Prostate gland (tissue), 2 donors: ENCODE data around the gene DCST2. TPM values are rescaled to one million over a fixed set of nuclear protein-coding genes. Genes with fewer than 3 reads are reported as not detected.
A peak's percentile ranks its signal among the peaks of the same experiment; 100 is the strongest.

Source experiments
- DNase-seq: peaks from one replicate; pipeline ENCODE4 v3.0.0-alpha.2; 2019; ENCODE audit warnings: low spot score
- H3K27ac ChIP-seq, 2 donors: fragments of 200-600 bp; sonication (generic); 2 replicates each; pipeline ENCODE4 v1.5.1; 2017 to 2019
- H3K27me3 ChIP-seq: fragments of 200-600 bp; sonication (generic); replicated peaks from 2 replicates; pipeline ENCODE4 v1.5.1; 2019; ENCODE audit not compliant: insufficient read depth
- H3K36me3 ChIP-seq, 2 donors: fragments of 200-600 bp; sonication (generic); 1 replicate in 1 of 2; 2 replicates in 1 of 2; pipeline versions ENCODE4 v1.5.1 to v1.8.1; 2017 to 2019
- H3K4me1 ChIP-seq: fragments of 200-600 bp; sonication (generic); replicated peaks from 2 replicates; pipeline ENCODE4 v1.5.1; 2019
- H3K4me3 ChIP-seq, 2 donors: fragments of 200-600 bp; sonication (generic); 2 replicates each; pipeline ENCODE4 v1.5.1; 2017 to 2019
- H3K9me3 ChIP-seq: fragments of 200-600 bp; sonication (generic); 2 replicates; pipeline ENCODE4 v1.5.1; 2017
- POLR2A ChIP-seq: fragments of 450-650 bp; IDR thresholded peaks from one replicate; pipeline ENCODE4 v1.6.1; 2016; ENCODE audit warnings: antibody characterized with exemption, mild to moderate bottlenecking
- POLR2AphosphoS5 ChIP-seq: sonication (generic); formaldehyde crosslinking; IDR thresholded peaks from one replicate; pipeline ENCODE4 v1.6.1; 2017; ENCODE audit warnings: antibody characterized with exemption
- WGBS: methylation state at CpG from one replicate; pipeline ENCODE4 v1.1.5; 2018; 5-methylcytosine and 5-hydroxymethylcytosine counted together
- intact Hi-C: fragments of 100-400 bp; cut with DNase I; formaldehyde crosslinking; loops from one replicate; pipeline ENCODE4 v1.14.2; 2022
- total RNA-seq, 2 donors: library from RNA; depleted of rRNA; stranded (reverse); fragments of >200 nt; gene quantifications; one replicate each; pipeline ENCODE4 v1.1.0, GENCODE V29; 2016
- TF ChIP-seq, protein P1 (sequence below), 4 experiments: fragments of 200-600 bp in 2 of 4; fragments of 450-650 bp in 2 of 4; sonication (generic) in 2 of 4; IDR thresholded peaks; 1 replicate in 3 of 4; 2 replicates in 1 of 4; pipeline ENCODE4 v1.5.1; 2016 to 2019; ENCODE audit warnings: antibody characterized with exemption in 4 of 4, mild to moderate bottlenecking in 2 of 4, moderate library complexity in 2 of 4

Gene DCST2
- total RNA-seq, 2 donors from 2014 or later, result 2.3 to 5.3 TPM

DNA sequence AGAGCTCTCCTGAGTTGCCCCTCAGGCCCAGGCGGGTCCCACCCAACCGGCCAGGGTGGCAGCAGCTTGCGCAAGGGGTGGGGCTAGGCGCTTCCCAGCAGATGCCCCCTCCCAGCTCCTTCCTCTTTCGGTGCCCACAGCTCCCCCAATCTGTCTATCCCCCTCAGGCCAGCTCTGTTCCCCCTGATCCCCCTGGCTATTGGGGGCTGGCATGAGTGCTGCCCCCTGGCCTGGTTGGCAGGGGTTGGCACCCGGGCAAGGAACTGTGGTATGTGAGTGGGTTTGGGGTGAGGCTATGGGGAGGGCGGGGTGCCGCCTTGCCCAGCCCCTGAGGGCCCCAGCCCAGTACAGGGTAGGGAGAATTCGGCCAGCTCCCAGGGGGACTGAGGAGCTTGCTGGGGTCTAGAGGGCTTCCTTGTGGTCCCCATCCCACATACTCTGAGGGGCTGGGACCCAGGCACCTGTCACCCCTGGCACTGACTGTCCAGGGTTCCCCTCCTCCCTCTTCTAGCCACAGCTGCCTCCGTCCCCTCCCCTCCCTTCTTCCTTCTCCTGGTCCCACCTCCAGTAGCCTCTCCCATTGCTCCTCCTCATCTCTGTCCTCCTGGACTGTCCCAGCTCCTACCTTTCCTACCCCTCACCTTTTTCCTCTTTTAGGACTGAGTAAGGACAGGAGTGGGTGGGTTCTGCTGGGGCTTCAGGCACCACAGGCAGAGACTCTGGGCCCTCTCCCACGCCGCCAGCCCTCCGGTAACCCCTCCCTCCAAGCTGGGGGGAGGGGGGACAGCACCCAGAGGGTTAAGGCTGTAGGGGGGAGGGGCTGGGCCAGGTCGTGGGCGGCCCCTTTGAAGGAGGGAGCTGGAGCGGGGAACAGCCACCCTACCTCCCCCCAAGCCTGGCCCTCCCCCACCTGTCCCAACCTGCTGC lies 25.3 kb downstream of the DCST2 start:
- intact Hi-C loops, result no loop called here
- Histone ChIP-seq H3K4me1 (peaks cover 49% of the 10 kb centered on the region), H3K4me3 (peak overlapping the region; percentile 32 to 51), H3K36me3 (no peaks in the 10 kb centered on the region), H3K27ac (peak overlapping the region; percentile 100), H3K27me3 (no peaks in the 10 kb centered on the region), H3K9me3 (no peaks in the 10 kb centered on the region)
- WGBS, result 35% methylated on average over 16 of the region's 16 CpGs
- TF ChIP-seq, protein P1, sequence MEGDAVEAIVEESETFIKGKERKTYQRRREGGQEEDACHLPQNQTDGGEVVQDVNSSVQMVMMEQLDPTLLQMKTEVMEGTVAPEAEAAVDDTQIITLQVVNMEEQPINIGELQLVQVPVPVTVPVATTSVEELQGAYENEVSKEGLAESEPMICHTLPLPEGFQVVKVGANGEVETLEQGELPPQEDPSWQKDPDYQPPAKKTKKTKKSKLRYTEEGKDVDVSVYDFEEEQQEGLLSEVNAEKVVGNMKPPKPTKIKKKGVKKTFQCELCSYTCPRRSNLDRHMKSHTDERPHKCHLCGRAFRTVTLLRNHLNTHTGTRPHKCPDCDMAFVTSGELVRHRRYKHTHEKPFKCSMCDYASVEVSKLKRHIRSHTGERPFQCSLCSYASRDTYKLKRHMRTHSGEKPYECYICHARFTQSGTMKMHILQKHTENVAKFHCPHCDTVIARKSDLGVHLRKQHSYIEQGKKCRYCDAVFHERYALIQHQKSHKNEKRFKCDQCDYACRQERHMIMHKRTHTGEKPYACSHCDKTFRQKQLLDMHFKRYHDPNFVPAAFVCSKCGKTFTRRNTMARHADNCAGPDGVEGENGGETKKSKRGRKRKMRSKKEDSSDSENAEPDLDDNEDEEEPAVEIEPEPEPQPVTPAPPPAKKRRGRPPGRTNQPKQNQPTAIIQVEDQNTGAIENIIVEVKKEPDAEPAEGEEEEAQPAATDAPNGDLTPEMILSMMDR (IDR thresholded peaks at IDR 0.05), result no peak
- TF ChIP-seq POLR2A (peak; percentile 27), POLR2AphosphoS5 (peak; percentile 45)
- peak; percentile 79 for DNase-seq

DNA sequence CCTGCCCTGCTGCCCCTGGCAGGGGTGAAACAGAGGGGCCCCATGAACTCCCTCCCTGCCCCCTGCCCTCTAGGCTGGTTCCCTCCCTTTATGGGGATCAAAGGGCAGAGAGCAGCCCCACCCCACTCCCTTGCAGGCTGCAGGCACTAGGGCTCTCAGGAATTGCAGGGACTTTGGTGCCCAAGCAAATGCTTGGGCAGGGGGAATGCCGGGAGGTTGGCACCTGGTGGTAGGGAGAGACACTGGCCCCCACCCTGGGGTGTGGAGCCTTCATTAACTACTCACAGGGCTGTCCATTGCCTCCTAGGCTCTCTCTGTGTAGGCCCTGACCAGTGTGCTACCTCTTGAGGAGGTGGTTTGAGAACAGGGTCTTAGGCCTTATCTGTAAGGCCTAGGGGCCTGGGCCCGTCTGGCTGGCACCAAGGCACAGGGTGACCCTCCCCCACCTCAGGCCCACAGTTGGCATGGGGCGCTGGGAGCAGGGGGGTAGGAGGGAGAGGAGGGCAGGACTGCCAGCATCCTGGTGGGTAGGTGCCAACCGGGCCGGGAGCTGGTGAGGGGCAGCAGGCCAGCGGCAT lies 26.2 kb downstream of the DCST2 start:
- peak overlapping the region; percentile 32 to 51 for H3K4me3 ChIP-seq
- intact Hi-C loops, result no loop called here
- WGBS, result 41% methylated on average over 4 of the region's 6 CpGs
- DNase-seq, result peak; percentile 69
- peak; percentile 59 for TF ChIP-seq POLR2AphosphoS5
- TF ChIP-seq, protein P1 (IDR thresholded peaks at IDR 0.05), result no peak
- peak overlapping the region; percentile 100 for H3K27ac ChIP-seq
- no peaks in the 10 kb centered on the region for H3K27me3 ChIP-seq
- H3K9me3 ChIP-seq, result no peaks in the 10 kb centered on the region
- peaks cover 46% of the 10 kb centered on the region for H3K4me1 ChIP-seq
- no peaks in the 10 kb centered on the region for H3K36me3 ChIP-seq

DNA sequence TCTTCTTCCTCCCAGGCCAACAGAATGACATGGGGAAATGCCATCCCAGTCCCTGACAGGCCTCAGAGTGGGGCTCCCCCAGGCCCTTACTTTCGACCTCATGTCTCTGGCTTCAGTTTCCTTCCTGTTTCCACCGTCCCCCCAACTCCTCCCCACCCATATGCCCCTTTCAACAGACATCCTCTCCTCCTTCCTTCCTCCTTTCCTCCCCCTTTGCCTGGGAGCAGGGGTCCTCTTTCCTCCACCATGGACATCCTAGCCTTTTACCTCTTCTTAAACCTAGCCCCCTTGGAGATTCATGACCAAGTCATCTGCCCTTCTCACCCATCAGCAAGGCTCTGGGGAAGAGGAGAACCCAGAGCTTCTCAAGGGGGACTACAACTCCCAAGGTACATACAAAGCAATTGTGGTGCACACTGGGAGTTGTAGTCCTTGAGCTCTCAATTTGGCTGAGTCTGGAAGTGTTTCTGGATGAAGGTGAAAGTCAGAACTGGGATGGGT lies 26.9 kb downstream of the DCST2 start:
- TF ChIP-seq POLR2AphosphoS5 (no peak), POLR2A (no peak)
- TF ChIP-seq, protein P1 (IDR thresholded peaks at IDR 0.05), result no peak
- WGBS, result 52% methylated on average over 2 of the region's 2 CpGs
- intact Hi-C loops, result no loop called here
- H3K4me1 ChIP-seq, result peaks cover 43% of the 10 kb centered on the region
- H3K9me3 ChIP-seq, result no peaks in the 10 kb centered on the region
- no peaks in the 10 kb centered on the region for H3K36me3 ChIP-seq
- peak overlapping the region in 1 of 2 donors; percentile 51 for H3K4me3 ChIP-seq
- DNase-seq, result no peak
- no peaks in the 10 kb centered on the region for H3K27me3 ChIP-seq
- H3K27ac ChIP-seq, result peak overlapping the region; percentile 100

DNA sequence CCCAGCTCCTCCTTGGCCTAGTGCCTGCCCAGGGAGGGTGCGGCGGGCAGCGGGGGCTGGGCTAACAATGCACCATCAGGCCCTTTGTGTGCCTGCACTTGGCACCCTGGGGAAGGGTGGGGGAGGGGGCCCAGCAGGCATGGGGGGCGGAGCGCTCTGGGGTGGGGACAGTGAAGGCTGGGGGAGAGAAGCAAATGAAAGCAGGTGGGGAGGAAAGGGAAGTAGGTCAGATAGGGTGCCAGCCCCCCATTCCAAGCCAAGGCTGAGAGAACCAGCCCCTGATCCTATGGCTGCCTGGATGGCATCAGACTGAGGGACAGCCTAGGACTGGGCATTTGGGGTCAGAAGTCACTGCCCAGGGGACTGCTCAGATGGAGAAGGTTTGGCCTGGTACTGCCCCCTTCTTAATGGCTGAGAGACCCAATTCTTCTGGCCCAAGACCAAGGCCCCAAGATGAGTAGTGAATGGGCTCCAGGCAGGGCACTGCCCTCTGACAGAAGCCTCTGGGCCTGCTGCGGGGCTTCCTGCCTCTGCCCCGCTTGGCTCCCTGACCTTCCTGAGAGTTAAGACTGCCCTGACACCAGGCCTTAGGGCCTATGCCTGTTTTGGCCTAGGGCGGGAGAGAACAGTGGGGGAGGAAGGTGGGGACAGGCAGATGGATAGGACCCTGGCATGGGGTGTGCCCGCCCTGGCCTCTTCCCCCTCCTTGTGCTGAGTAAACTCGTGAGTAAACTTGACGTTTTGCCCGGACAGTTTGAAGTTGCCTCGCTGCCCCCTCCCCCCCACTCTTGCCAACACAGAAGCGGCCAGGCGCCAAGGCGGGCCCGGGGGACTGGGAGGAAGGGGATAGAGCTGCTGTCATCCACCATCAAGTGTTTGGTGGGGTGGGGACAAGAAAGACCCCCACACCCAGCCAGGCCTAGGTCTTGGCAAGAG lies 28.2 kb downstream of the DCST2 start:
- H3K9me3 ChIP-seq, result no peaks in the 10 kb centered on the region
- no peaks in the 10 kb centered on the region for H3K27me3 ChIP-seq
- H3K27ac ChIP-seq, result peak overlapping the region; percentile 100
- peak; percentile 93 for DNase-seq
- H3K4me3 ChIP-seq, result peak overlapping the region; percentile 68 to 97
- WGBS, result 32% methylated on average over 17 of the region's 17 CpGs
- peaks cover 31% of the 10 kb centered on the region for H3K4me1 ChIP-seq
- H3K36me3 ChIP-seq, result no peaks in the 10 kb centered on the region
- intact Hi-C loops, result no loop called here
- TF ChIP-seq POLR2A (peak; percentile 50), POLR2AphosphoS5 (peak; percentile 81)
- TF ChIP-seq, protein P1 (IDR thresholded peaks at IDR 0.05), result peak in 1 of 4 experiments; percentile 6
